ENCODE data around the gene MAP3K20.
"Not testable (repeated sequence)": the region's sequence is repeated elsewhere in the genome, so short reads cannot be mapped to it uniquely, and the experiment has no call there.

Gene MAP3K20

DNA sequence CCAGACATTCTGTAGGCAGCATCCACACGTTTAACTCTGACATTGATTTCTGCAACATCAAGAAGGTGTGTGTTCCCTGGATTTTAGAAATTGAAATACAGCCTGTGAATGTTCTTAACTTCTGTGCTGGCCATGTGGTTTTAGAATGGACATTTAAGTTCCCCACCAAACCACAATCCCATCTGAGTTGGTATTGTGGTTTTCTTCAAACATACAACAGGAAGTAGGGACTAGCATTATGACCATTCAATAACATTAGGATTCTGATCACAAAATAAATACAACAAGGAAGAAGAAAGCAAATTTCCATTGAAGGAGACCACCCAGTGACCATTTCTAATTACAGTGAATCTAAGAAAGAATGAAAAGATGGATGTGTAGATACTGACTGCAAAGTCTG is 51.2 kb downstream of the MAP3K20 start:
- DNase-seq (ENCODE audit: low spot score), result no peak

DNA sequence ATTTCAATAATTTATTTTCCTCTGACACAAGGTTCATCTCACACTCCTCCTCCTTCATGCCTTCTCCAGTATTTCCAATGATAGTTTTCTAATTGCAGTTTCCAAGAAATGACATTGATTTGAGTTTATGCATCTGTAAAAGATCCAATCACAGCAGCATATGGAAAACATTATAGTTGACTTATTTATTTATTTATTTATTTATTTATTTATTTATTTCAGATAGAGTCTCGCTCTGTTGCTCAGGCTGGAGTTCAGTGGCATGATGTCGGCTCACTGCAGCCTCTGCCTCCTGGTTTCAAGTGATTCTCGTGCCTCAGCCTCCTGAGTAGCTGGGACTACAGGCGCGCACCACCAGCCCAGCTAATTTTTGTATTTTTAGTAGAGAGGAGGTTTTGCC is 52.5 kb downstream of the MAP3K20 start:
- DNase-seq (ENCODE audit: low spot score), result not testable (repeated sequence)

GRCh38 chr2:173130496-173131465 is 55.1 kb downstream of the MAP3K20 start:
- DNase-seq (ENCODE audit: low spot score), result no peak

- no peak for DNase-seq (ENCODE audit: low spot score)
These were observed 56.9 kb downstream of the MAP3K20 start for GRCh38 chr2:173132531-173132930.

DNA sequence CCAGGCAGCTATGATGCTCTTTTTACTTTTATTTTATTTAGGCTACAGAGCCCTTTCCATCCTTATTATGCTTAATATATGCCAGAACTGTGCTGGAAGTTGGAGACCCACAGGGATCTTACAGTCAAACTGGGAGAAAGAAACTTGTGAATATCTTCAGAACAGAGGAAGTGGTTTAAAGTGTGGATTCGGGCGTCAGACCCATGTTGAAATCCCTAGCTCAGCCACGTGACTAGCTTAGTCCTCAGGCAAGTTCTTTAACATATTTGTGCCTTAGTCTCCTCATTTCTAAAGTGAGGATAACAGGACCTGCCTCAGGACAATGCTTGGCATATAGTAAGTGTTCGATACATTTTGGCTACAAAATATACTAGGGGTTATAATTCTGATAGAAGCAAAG is 59.1 kb downstream of the MAP3K20 start:
- DNase-seq (ENCODE audit: low spot score), result no peak

DNA sequence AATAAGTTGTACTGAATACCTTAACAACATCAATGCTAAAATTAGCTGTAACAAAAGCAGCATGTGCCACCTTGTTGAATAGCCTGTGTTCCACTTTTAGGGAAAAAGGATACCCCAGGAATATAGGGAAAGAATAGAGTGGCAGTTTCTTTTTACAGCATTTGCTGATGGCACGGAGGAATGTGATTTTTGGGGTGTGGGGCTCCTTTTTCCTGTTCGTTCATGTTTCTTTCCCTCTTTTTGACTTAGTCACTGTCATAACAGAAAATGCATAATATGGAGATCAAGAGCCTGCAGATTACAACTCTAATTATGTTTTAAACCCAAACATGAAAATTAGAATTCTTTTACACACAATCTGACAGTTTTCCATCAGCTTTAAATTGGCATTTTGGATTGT is 60.4 kb downstream of the MAP3K20 start:
- no peak for DNase-seq (ENCODE audit: low spot score)

DNA sequence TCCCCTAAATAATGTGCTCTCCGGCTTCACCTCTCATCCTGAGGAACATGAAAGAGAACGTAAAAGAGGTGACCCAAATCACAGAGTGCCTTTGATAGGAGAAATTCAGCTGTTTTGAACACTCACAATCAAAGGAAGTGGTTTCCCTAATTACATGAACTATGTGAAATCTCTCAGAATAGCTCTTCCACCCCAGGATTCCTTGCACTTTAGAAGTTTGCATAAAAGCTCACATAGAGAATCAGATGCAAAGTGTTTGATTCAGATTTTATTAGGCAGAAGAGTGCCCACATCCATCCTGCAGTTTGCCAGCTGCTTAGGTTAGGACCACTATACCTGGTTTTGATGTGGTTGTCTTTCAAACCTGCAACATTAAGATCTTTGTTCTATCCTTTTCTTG is 61.0 kb downstream of the MAP3K20 start:
- no peak for DNase-seq (ENCODE audit: low spot score)

- DNase-seq (ENCODE audit: low spot score), result no peak
These were observed 62.0 kb downstream of the MAP3K20 start for GRCh38 chr2:173137610-173138009.

DNA sequence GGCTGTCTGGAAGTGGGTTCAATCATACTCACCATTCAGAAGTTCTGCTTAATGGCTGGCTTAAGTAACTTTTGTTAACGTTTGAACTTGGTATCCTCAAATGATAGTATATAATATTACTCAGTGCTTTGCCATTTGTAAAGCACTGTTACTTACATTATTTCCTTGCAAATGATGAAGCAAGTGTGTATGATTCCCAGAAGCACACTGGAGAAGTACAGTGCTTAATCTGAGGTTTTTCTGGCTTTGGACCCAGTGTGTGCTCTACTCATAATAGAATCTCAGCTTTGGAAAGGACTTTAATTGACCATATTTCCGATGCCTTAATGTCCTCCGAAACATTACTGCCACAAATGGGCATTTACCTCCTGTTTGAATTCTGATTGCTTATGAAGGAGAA is 63.3 kb downstream of the MAP3K20 start:
- no peak for DNase-seq (ENCODE audit: low spot score)

- no peak for DNase-seq (ENCODE audit: low spot score)
These were observed 66.0 kb downstream of the MAP3K20 start for GRCh38 chr2:173141666-173142065.

GRCh38 chr2:173145454-173145853 is 69.8 kb downstream of the MAP3K20 start:
- no peak for DNase-seq (ENCODE audit: low spot score)

- no peak for DNase-seq (ENCODE audit: low spot score)
These were observed 70.9 kb downstream of the MAP3K20 start for GRCh38 chr2:173146590-173146989.

DNA sequence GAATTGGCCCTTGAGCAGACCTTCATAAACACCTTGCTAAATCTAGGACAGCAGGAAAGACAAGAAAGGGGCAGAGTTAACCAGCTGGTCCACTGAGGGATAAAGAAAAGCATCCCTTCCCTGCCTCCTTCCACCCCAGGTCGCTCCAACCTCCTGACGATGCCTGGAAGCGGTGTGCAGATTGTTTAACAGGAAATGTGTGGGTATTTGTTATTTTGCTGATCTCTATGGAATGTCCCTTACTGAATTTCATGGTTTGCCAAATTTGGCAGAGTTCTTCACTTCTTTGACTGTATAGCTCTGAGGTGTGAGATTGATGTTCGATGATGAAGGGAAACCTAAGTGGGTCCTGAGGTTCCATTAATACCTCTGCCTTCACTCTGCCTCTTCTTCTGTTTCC is 72.9 kb downstream of the MAP3K20 start:
- DNase-seq (ENCODE audit: low spot score), result no peak

- DNase-seq (ENCODE audit: low spot score), result no peak
These were observed 73.8 kb downstream of the MAP3K20 start for GRCh38 chr2:173149491-173149890.

DNA sequence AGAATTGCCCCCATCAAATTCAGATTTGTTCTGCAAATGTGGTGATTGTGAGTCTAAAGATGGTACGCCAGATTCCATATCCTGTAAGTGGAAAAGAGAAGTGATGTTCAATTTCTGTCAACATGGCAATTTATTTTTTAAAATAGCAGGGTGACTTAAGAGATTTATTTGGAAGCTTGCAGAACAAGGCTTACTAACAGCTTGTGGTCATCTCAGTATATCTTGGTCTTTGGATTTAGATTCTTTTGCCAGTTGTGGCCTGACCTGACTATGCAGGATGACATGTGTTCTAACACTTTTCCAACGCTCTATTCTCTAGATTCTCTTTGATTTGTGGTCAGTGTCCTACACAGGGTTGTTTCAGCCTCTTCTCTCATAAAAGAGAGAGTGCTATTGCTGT is 74.4 kb downstream of the MAP3K20 start:
- DNase-seq (ENCODE audit: low spot score), result peak; percentile 51

- no peak for DNase-seq (ENCODE audit: low spot score)
These were observed 75.3 kb downstream of the MAP3K20 start for GRCh38 chr2:173150963-173151362.

- DNase-seq (ENCODE audit: low spot score), result peak; percentile 40
These were observed 76.2 kb downstream of the MAP3K20 start for GRCh38 chr2:173151671-173152401.

DNA sequence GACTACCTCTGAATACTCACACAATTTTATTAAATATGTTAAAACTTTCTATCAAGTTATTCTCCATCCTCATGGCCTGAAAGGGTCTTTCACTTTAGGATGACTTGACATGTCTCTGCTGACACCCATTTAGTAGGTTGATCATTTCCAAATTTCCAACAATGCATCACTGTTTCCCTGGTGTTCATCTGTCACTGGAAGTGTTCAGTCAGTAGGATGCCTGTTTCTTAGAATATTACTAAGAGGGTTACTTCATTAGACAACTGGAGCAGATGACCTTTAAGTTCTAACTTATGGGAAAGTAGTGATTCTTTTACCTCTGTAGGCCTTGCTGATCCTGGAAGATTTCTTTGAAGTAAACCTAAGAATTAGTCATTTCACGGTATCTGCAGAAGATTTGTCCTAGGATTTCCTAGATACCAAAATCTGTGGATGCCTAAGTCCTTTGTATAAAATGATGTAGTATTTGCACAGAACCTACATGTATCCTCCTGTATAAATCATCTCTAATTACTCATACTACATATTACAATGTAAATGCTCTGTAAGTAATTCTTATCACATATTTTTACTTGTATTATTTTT is 77.7 kb downstream of the MAP3K20 start:
- no peak for DNase-seq (ENCODE audit: low spot score)

GRCh38 chr2:173157676-173158293 is 82.1 kb downstream of the MAP3K20 start:
- DNase-seq (ENCODE audit: low spot score), result no peak

DNA sequence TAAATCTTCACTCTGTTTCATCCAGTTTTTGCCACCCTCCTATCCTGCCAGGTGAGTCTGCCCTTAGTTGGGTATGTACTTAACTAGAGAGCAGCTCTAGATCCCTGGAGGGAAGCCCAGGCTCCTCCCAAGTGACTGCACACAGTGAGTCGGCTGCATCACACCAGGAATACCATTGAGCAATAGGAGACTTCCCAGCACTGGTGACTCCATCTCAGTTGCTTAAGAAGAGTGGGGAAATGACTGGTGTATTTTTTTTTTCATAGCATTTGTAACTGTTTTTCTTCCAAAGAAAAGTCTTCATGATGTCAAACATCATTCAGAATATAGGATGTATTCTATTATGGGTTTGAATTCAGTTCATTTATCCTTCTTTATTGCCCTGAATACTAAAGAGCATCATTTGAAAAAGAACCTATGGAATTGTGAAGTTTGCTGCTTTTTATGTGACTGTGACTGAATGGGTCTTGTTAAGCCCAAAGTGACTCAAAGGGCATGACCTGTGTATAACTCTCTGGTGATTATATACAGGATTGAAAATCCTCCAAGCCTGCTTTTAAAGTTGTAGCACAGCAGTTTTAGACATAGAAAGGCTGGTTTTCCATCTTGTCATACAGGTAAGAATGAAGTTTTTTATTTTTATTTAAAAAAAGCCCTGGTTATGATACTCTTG is 84.3 kb downstream of the MAP3K20 start:
- peak; percentile 91 for DNase-seq (ENCODE audit: low spot score)

DNA sequence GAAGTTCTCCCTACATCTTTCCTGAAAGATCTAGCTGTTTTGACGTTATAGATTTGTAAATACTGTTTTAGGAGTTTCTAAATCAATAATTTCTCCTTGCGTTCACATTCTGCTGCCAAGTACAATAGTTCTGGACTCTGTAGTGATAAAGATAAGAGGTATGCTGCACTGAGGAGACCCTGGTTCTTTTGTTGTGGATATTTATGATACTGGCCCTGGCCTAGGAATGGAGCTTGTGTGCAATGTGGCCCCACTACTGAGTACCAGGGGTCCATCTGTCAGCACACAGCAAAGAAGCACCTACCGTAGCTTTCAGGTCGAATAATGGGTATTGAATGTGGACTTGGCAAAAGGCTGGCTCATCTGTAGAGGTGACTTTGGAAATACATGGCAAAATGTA is 85.0 kb downstream of the MAP3K20 start:
- no peak for DNase-seq (ENCODE audit: low spot score)

- no peak for DNase-seq (ENCODE audit: low spot score)
These were observed 85.4 kb downstream of the MAP3K20 start for GRCh38 chr2:173161040-173161439.

Data from GM03348 (cell line).